T-cell (primary cell): ENCODE results near the gene GRB2. TPM values are rescaled to one million over a fixed set of nuclear protein-coding genes. Genes with fewer than 3 reads are reported as not detected.
A peak's percentile ranks its signal among the peaks of the same experiment; 100 is the strongest.

Experiments
- ATAC-seq, 4 experiments: fragments of 200-7000 bp in 3 of 4; fragments of 150-1000 bp in 1 of 4; cut with Tn5 transposase; replicated peaks in 1 of 4; 1 replicate in 3 of 4; 2 replicates in 1 of 4; pipeline ENCODE4 v1.10.0; 2021; ENCODE audit warnings: moderate library complexity in 3 of 4, mild to moderate bottlenecking in 2 of 4, moderate number of reproducible peaks in 1 of 4
- CTCF ChIA-PET, 2 donors: fragments of 300-600 bp; sonication (Branson Sonifier 250); formaldehyde crosslinking; loops; one replicate each; lab custom pipeline; 2022; ENCODE audit warnings: antibody characterized with exemption in 2 of 2; lab: Charles Lee
- POLR2A ChIA-PET, 2 donors: fragments of 300-600 bp; sonication (Branson Sonifier 250); formaldehyde crosslinking; loops; one replicate each; lab custom pipeline; 2022; ENCODE audit warnings: antibody characterized with exemption in 2 of 2; lab: Charles Lee
- DNase-seq, 35 experiments: peaks; one replicate each; pipeline versions ENCODE4 v3.0.0 to v3.0.0-alpha.2; 2013 to 2023
- H3K27ac ChIP-seq: one replicate; pipeline ENCODE4 v1.5.1; 2013; ENCODE audit warnings: low read length
- H3K27me3 ChIP-seq, 2 experiments: replicated peaks in 1 of 2; 1 replicate in 1 of 2; 2 replicates in 1 of 2; pipeline versions ENCODE4 v1.6.1 to v1.7.0; 2013; ENCODE audit warnings: low read length in 1 of 2, mixed read lengths in 1 of 2; ENCODE audit not compliant: control insufficient read depth in 2 of 2, insufficient read depth in 2 of 2; ENCODE audit errors: extremely low read depth in 1 of 2
- H3K36me3 ChIP-seq, 2 donors: 1 replicate in 1 of 2; 2 replicates in 1 of 2; pipeline versions ENCODE4 v1.6.1 to v1.7.0; 2013; ENCODE audit warnings: low read length in 1 of 2; ENCODE audit not compliant: control insufficient read depth in 2 of 2, insufficient read depth in 1 of 2; ENCODE audit errors: extremely low read depth in 1 of 2
- H3K4me1 ChIP-seq, 2 experiments: 1 replicate in 1 of 2; 2 replicates in 1 of 2; pipeline versions ENCODE4 v1.6.1 to v1.7.0; 2013; ENCODE audit warnings: low read length in 2 of 2, mixed read lengths in 1 of 2; ENCODE audit not compliant: insufficient read depth in 2 of 2, control insufficient read depth in 1 of 2; ENCODE audit errors: extremely low read depth in 1 of 2
- H3K4me3 ChIP-seq, 2 donors: 1 replicate in 1 of 2; 2 replicates in 1 of 2; pipeline versions ENCODE4 v1.5.1 to v1.7.0; 2013; ENCODE audit warnings: mild to moderate bottlenecking in 2 of 2, low read length in 1 of 2, moderate library complexity in 1 of 2; ENCODE audit not compliant: control insufficient read depth in 1 of 2; ENCODE audit errors: extremely low read depth in 1 of 2
- H3K9me3 ChIP-seq: 2 replicates; pipeline ENCODE4 v1.7.0; 2013
- H3K27ac Mint-ChIP-seq, 2 donors: one replicate each; pipeline ENCODE4 v1.8.0; 2020 to 2021; ENCODE audit warnings: mild to moderate bottlenecking in 2 of 2, mixed read lengths in 2 of 2
- H3K27me3 Mint-ChIP-seq, 2 donors: one replicate each; pipeline ENCODE4 v1.8.0; 2021 to 2022; ENCODE audit warnings: mixed read lengths in 2 of 2
- H3K36me3 Mint-ChIP-seq: one replicate; pipeline ENCODE4 v1.8.0; 2021; ENCODE audit warnings: mixed read lengths
- H3K4me1 Mint-ChIP-seq, 3 donors: one replicate each; pipeline ENCODE4 v1.8.0; 2020 to 2022; ENCODE audit warnings: mixed read lengths in 3 of 3, mild to moderate bottlenecking in 1 of 3
- H3K4me3 Mint-ChIP-seq, 3 donors: one replicate each; pipeline ENCODE4 v1.8.0; 2020 to 2022; ENCODE audit warnings: mild to moderate bottlenecking in 3 of 3, mixed read lengths in 3 of 3, moderate library complexity in 3 of 3
- H3K9me3 Mint-ChIP-seq, 3 donors: one replicate each; pipeline ENCODE4 v1.8.0; 2020 to 2022; ENCODE audit warnings: mixed read lengths in 3 of 3
- WGBS: methylation state at CpG from one replicate; pipeline ENCODE4 v1.1.5; 2013; ENCODE audit warnings: missing lambda C conversion rate; ENCODE audit not compliant: insufficient coverage; 5-methylcytosine and 5-hydroxymethylcytosine counted together
- total RNA-seq, 35 experiments: library from RNA in 6 of 35; stranded (reverse) in 6 of 35; fragments of 120-200 nt in 1 of 35; gene quantifications; one replicate each; pipeline versions ENCODE4 v1.2.1 to v1.2.4 and lab custom pipeline; 2013 to 2026

The GRB2 gene
- total RNA-seq, 5 donors from 2014 or later (not counting 1 experiment from before 2014, with no cell fraction given) = 103 to 133 (median 130) TPM

- no peaks in the 10 kb centered on the region for H3K9me3 Mint-ChIP-seq
- no peaks in the 10 kb centered on the region for H3K9me3 ChIP-seq
- peak overlapping the region; percentile 88 to 91 (median 89) for H3K4me3 Mint-ChIP-seq
- peak overlapping the region; percentile 79 to 92 for H3K27ac Mint-ChIP-seq
- WGBS = 57% methylated on average over 1 of the region's 9 CpGs
- H3K27ac ChIP-seq = peak overlapping the region; percentile 30
- CTCF ChIA-PET = interaction anchor here (0.6 to 1.5 kb wide), 10 partner anchors 11 to 1353 kb away, joined by 3 to 11 read pairs (median 4); partner anchors contain the start of gene GRB2 (in 1 of the 2)
- POLR2A ChIA-PET = interaction anchor here in 1 of 2 donors (0.6 to 0.9 kb wide), 5 partner anchors 12 to 70 kb away, joined by 3 to 15 read pairs (median 6); no protein-coding TSS in a partner anchor
- peaks cover 81 to 86% (median 82%) of the 10 kb centered on the region in 3 donors for H3K4me1 Mint-ChIP-seq
- peaks cover 3 to 28% of the 10 kb centered on the region in 2 donors for H3K36me3 ChIP-seq
- H3K27me3 Mint-ChIP-seq = no peaks in the 10 kb centered on the region
- peaks cover 23% of the 10 kb centered on the region for H3K36me3 Mint-ChIP-seq
- DNase-seq = no peak
- peaks cover 43 to 46% of the 10 kb centered on the region in 2 experiments for H3K4me1 ChIP-seq
- no peaks in the 10 kb centered on the region for H3K27me3 ChIP-seq
- peak overlapping the region; percentile 53 to 75 for H3K4me3 ChIP-seq
- ATAC-seq = peak in 2 of 4 experiments; percentile 7 to 12
Measured at GRCh38 chr17:75394332-75394918, 11.1 kb downstream of the GRB2 start.

- Histone ChIP-seq H3K4me3 (peak overlapping the region; percentile 53 to 75), H3K9me3 (no peaks in the 10 kb centered on the region), H3K4me1 (peaks cover 39 to 46% of the 10 kb centered on the region in 2 experiments), H3K27me3 (no peaks in the 10 kb centered on the region), H3K27ac (peak overlapping the region; percentile 38), H3K36me3 (peaks cover 3 to 28% of the 10 kb centered on the region in 2 donors)
- ATAC-seq (peak; percentile 87 to 93 (median 92)), DNase-seq (peak; percentile 59 to 89 (median 72))
- no peaks in the 10 kb centered on the region for H3K27me3 Mint-ChIP-seq
- H3K4me3 Mint-ChIP-seq = peak overlapping the region; percentile 88 to 91 (median 89)
- 0% methylated on average over 24 of the region's 28 CpGs for WGBS
- POLR2A ChIA-PET = interaction anchor here (0.5 to 1.0 kb wide), 8 partner anchors 12 to 81 kb away, joined by 3 to 15 read pairs (median 4); partner anchors contain the start of gene GRB2 (in 1 of the 2)
- no peaks in the 10 kb centered on the region for H3K9me3 Mint-ChIP-seq
- peak overlapping the region; percentile 79 to 92 for H3K27ac Mint-ChIP-seq
- peaks cover 28% of the 10 kb centered on the region for H3K36me3 Mint-ChIP-seq
- peaks cover 84 to 93% (median 85%) of the 10 kb centered on the region in 3 donors for H3K4me1 Mint-ChIP-seq
- CTCF ChIA-PET = interaction anchor here (0.6 to 1.5 kb wide), 12 partner anchors 12 to 1354 kb away, joined by 3 to 11 read pairs (median 4); partner anchors contain the start of gene GRB2 (in 1 of the 2)
Measured at GRCh38 chr17:75393523-75394331, 11.8 kb downstream of the GRB2 start.

- peaks cover 36 to 46% of the 10 kb centered on the region in 2 experiments for H3K4me1 ChIP-seq
Measured at GRCh38 chr17:75392559-75392958, 12.9 kb downstream of the GRB2 start.

GRCh38 chr17:75390982-75391381 is 14.5 kb downstream of the GRB2 start:
- peaks cover 78 to 88% (median 85%) of the 10 kb centered on the region in 3 donors for H3K4me1 Mint-ChIP-seq
- Histone ChIP-seq H3K27ac (no peak overlapping the region), H3K27me3 (no peaks in the 10 kb centered on the region), H3K4me3 (no peak overlapping the region), H3K9me3 (no peaks in the 10 kb centered on the region), H3K4me1 (peaks cover 36% of the 10 kb centered on the region in 2 experiments), H3K36me3 (peaks cover 7 to 39% of the 10 kb centered on the region in 2 donors)
- no peaks in the 10 kb centered on the region for H3K27me3 Mint-ChIP-seq
- DNase-seq = no peak
- H3K4me3 Mint-ChIP-seq = no peak overlapping the region
- peak overlapping the region in 1 of 2 donors; percentile 45 for H3K27ac Mint-ChIP-seq
- ATAC-seq = no peak
- no peaks in the 10 kb centered on the region for H3K9me3 Mint-ChIP-seq
- ChIA-PET POLR2A (no interaction called here), CTCF (interaction anchor here (0.5 to 0.9 kb wide), 2 partner anchors 10 to 200 kb away, joined by 3 read pairs; no protein-coding TSS in a partner anchor)
- WGBS = 80% methylated on average over 1 of the region's 3 CpGs
- peaks cover 34% of the 10 kb centered on the region for H3K36me3 Mint-ChIP-seq

More at GRCh38 chr17:75392559-75392958, 12.9 kb downstream of the GRB2 start:
- Histone ChIP-seq H3K9me3 (no peaks in the 10 kb centered on the region), H3K27ac (no peak overlapping the region), H3K36me3 (peaks cover 3 to 28% of the 10 kb centered on the region in 2 donors), H3K4me3 (no peak overlapping the region), H3K27me3 (no peaks in the 10 kb centered on the region)
- H3K9me3 Mint-ChIP-seq = no peaks in the 10 kb centered on the region
- CTCF ChIA-PET = interaction anchor here in 1 of 2 donors (0.5 kb wide), 1 partner anchor 79 kb away, joined by 3 read pairs; no protein-coding TSS in a partner anchor
- DNase-seq (no peak), ATAC-seq (no peak)
- no peaks in the 10 kb centered on the region for H3K27me3 Mint-ChIP-seq
- peak overlapping the region; percentile 13 to 89 (median 39) for H3K4me3 Mint-ChIP-seq
- H3K36me3 Mint-ChIP-seq = peaks cover 28% of the 10 kb centered on the region
- peak overlapping the region; percentile 74 to 92 for H3K27ac Mint-ChIP-seq
- WGBS = no CpG with 5 or more reads among the region's 3 CpGs
- H3K4me1 Mint-ChIP-seq = peaks cover 82 to 92% (median 91%) of the 10 kb centered on the region in 3 donors
- POLR2A ChIA-PET = interaction anchor here in 1 of 2 donors (1.0 kb wide), 1 partner anchor 13 kb away, joined by 3 read pairs; the partner anchor contains the start of gene GRB2

- DNase-seq = no peak
- CTCF ChIA-PET = interaction anchor here in 1 of 2 donors (0.6 kb wide), 1 partner anchor 380 kb away, joined by 3 read pairs; no protein-coding TSS in a partner anchor
- H3K27ac Mint-ChIP-seq = peak overlapping the region in 1 of 2 donors; percentile 52
- WGBS = 90% methylated on average over 2 of the region's 3 CpGs
- H3K27ac ChIP-seq = no peak overlapping the region
- POLR2A ChIA-PET = no interaction called here
- no peaks in the 10 kb centered on the region for H3K9me3 Mint-ChIP-seq
- peaks cover 71 to 81% (median 78%) of the 10 kb centered on the region in 3 donors for H3K4me1 Mint-ChIP-seq
- H3K27me3 Mint-ChIP-seq = no peaks in the 10 kb centered on the region
- ATAC-seq = no peak
- H3K4me3 ChIP-seq = no peak overlapping the region
- H3K36me3 ChIP-seq = peaks cover 7 to 42% of the 10 kb centered on the region in 2 donors
- peak overlapping the region in 1 of 3 donors; percentile 18 for H3K4me3 Mint-ChIP-seq
- H3K27me3 ChIP-seq = no peaks in the 10 kb centered on the region
- H3K4me1 ChIP-seq = peaks cover 27 to 34% of the 10 kb centered on the region in 2 experiments
- H3K9me3 ChIP-seq = no peaks in the 10 kb centered on the region
- peaks cover 34% of the 10 kb centered on the region for H3K36me3 Mint-ChIP-seq
Measured at GRCh38 chr17:75388476-75389030, 16.9 kb downstream of the GRB2 start.
